SW 1271 (cell line): ENCODE measurements around the gene CBX5.
"Not testable (repeated sequence)": the region's sequence is repeated elsewhere in the genome, so short reads cannot be mapped to it uniquely, and the experiment has no call there.

Experiments used
- DNase-seq, 2 experiments: peaks; one replicate each; lab custom pipeline; 2025; lab: John Stamatoyannopoulos, UW

CBX5 gene

GRCh38 chr12:54197431-54197909 is 82.5 kb downstream of the CBX5 start:
- DNase-seq: no peak

DNA sequence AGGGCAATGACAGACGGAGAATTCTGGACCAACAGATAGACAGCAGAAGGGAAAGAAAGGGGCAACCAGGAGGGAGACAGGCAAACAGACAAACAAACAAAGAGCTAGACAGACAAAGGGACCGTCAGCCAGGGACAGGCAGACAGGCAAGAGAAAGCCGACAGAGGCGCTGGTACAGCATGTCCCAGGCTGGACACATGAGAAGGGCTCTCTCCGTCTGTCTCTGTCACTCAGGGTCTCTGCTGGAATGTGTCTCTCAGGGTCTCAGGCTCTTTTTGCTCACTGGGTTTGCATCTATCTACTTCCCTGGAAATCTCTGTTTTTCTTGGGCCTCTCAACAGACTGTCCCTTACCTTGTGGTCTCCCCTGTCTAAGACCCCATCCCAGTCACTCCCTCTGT is 82.9 kb downstream of the CBX5 start:
- no peak for DNase-seq

DNA sequence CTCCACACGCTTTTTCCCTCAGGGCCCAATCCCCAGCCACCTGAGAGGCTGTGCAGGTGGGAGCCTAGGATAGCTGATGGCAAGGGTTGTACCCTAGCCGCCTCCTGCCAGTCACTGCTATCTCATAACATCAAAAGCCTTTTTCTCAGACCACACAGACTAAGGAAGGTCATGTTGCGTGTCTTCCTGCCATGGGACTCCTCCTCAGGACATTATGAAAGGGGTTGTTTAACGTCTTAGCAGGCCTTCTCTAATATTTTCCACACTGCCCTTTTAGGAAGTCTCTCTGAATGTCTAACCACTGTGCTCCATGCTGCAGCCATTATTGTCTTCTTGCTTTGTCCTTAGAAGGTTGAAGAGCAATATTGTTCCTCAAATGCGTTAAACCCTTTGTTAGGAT is 83.5 kb downstream of the CBX5 start:
- DNase-seq: no peak

DNA sequence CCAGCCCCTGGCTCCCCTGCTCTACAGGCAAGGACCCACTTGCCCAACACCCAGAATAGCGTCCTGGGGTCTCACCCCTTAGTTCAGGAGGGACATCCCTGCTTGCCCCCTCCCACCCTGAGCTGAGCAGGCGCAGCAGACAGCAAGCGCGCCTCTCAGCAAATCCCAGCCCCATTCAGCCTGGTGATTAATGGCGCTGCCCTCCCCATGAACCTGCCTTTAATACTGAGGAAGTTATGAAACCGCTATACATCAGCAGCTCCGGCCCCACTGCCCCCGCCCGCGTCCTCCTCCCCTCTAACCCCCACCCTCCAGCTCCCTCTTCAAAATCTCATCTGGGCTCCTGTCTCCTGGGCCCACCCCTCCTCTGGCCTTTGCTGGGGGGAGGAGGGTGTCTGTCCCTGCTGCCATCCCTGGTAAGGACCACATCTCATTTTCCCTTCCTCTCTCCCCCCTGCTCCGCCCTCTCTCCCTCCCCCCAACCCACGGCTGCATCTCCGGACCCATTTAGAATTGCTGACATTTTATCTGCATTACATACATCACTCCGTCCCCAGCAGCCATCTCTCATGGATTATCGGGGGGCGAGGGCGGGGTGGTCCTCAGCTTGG is 84.1 kb downstream of the CBX5 start:
- no peak for DNase-seq

DNA sequence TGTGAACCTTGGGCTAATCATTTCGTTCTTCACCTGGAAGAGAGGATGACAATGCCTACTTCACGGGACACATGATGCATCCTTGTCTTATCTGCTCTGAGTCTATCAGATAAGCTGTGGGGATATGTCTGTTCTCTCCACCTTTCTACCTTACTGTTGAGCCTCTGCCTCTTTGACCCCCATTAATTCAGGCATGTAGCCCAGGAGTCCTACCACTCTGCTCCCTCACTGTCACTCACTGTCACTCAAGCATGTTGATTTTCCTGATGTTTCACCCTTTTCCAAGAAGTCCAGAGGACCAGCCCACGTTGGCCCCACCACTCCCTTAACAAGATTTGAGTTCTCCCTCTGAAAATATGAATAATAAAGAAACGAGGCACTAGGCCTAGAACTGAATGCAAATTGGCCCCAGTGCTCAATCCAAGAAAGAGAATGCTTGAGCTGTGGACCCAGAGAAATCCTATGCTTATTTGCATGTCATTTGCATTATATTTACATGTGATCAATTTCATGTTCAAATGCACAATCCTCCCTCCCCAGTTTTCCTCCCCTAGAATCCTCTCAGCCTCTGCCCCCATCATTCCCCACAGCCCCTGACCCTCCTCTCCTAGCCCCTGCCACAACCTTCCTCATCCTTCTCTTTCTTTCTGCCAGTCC is 84.7 kb downstream of the CBX5 start:
- DNase-seq: no peak

DNA sequence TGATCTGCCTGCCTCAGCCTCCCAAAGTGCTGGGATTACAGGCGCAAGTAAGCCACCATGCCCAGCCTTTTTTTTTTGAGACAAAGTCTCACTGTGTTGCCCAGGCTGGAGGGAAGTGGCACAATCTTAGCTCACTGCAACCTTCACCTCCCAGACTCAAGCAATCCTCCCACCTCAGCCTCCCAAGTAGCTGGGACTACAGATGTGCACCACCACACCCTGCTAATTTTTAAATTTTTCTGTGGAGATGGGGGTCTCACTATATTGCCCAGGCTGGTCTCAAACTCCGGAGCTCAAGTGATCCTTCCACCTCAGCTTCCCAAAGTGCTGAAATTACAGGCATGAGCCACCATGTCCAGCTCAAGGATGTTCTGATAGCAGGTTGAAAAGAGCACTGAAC is 85.3 kb downstream of the CBX5 start:
- DNase-seq: not testable (repeated sequence)

DNA sequence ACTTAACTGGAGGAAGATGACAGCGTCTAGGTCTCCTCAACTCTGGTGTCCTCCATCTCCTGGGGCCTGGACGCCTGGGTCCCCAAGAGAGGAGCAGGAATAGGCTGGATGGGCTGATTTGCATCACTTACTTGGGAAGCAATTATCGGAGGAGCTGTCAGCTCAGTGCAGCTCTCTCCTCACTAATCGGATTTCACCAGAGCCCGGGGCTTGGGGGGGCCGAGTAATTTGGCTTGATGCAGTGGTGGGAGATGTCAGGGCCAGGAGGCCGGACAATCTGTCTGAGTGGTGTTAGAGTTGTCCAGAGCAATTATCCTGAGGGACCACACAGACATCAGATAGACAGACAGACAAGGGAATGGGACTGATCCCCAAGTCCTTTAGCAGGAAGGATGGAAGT is 86.5 kb downstream of the CBX5 start:
- DNase-seq: no peak

DNA sequence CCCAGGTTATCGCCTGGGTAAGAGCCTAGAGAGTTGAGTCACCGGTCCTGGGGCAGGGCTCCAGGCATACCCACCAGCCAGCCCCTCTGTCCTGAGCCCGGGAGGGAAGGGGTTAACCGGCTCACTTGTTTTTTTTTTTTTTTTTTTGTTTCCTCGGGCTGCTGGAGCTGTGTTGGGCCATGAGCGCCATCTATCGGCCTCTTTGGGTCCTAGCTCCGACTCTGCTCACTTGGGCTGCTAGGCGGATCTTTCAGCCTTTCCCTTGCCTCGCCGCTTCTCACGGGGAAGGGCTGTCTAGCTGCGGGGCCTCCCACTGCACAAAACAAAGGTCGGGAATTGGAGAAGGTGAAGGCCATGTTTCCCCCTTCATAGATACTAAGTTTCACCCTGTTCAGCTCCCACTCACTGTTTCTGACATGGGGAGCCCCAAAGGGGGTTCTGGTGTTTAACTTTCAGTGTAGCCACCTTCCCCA is 88.3 kb downstream of the CBX5 start:
- peak; percentile 60 to 75 for DNase-seq

DNA sequence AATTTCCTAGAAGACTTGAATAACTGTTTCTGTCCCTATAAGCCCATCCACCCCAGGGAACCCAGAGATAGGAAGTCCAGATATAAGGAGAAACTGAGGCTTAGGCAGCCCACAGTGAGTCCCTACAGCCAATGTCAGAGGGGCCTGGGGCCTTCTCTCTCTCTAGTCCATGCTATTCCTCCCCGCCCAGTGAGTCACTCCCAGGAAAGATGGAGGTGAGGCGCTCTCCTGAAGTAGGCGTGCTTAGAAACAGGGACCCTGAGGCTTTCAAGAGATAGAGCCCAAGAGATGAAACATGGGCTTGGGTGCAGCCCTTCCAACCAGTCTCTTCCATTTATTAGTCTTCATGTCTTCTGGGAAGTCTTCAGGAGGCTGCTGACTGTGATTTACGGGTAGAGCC is 88.8 kb downstream of the CBX5 start:
- no peak for DNase-seq

DNA sequence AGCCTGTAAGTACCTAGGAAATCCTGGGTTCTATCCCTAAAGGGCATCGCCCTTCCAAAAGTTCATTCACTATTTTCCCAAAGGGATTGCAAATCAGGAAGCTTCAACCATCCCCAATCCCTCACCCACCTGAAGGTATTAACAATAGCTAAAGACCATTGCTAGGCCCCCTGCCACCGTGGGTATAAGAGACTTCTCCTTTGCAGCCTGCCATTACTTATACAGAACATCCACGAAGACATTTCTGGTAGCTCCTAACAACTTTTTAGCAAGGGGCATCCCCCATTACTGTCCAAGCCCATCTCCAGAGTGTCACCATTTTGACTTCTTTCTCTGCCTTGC is 90.8 kb downstream of the CBX5 start:
- no peak for DNase-seq

- DNase-seq: no peak
These were observed 92.8 kb downstream of the CBX5 start for GRCh38 chr12:54187075-54187474.

- DNase-seq: no peak
These were observed 94.0 kb downstream of the CBX5 start for GRCh38 chr12:54185919-54186318.

DNA sequence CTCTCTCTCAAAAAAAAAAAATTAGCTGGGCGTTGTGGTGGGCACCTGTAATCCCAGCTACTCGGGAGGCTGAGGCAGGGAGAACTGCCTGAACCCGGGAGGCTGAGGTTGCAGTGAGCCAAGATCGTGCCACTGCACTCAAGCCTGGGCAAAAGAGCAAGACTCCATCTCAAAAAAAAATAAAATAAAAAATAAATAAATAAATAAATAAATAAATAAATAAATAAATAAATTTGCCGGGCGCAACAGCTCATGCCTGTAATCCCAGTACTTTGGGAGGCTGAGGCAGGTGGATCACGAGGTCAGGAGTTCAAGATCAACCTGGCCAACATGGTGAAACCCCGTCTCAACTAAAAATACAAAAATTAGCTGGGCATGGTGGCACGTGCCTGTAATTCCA is 94.6 kb downstream of the CBX5 start:
- DNase-seq: not testable (repeated sequence)

DNA sequence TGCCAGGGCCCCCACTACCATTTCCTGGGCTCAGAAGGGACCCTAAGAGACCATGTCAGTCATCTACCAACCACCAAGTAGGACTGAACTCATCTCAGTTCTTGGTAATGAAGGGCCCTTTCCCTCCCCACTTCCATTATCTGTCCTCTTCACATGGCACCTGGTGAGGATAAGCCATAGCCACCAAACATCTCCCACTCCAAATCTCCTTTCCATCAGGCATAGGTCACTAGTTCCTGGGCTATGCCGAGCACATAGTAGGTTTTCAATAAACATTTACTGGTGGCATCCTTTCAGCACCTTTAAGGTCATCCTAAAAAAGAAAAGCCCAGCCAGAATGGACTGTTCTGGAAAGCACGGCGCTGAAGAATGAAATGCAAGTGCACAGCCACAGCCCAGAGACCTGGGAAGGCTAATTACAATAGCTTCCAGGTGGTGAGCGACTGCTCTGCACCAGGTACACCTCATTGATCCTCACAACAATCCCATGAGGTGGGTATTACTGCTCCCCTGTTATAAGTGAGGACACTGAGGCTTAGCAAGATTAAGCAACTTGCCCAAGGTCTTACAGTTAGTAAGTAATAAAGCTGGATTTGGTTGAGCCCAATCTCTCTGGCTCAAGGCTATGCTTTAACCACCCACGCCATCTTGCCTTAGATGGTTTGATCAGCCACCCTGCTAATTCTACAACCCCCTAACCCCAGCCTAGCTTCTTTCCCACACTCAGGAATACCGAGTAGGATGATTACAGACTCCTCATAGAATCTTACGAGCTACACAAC is 95.7 kb downstream of the CBX5 start:
- no peak for DNase-seq

DNA sequence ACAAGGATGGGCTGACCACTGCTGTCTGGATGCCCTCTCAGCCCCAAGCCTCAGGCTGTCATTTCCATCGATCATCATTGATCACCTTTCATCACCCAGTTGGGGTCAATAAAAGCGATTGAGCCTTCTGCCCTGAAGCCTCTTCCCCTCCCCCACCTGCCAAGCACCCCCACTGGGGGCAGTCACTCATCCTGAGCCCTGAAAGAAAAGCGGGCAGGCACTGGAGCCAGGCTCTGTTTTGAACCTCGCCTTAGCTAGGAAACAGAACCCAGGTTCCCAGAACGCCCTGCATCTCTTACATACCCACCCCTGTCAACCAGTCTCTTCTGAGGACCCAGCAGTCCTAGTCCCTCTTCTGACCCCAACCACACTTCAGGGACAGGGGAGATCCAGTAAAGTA is 96.9 kb downstream of the CBX5 start:
- no peak for DNase-seq

GRCh38 chr12:54182086-54182485 is 97.8 kb downstream of the CBX5 start:
- DNase-seq: no peak
